ENCODE data around the gene MANSC4.

Gene MANSC4

GRCh38 chr12:27732281-27732680, 47.8 kb downstream of the MANSC4 start:
- Histone ChIP-seq H3K27ac (ENCODE audit: low read depth, low read length) (no peak overlapping the region), H3K9ac (ENCODE audit: low read depth in 1 of 2, low read length in 2 of 2) (no peak overlapping the region), H3K36me3 (ENCODE audit: control insufficient read depth in 1 of 2, insufficient read depth in 2 of 2, low read length in 2 of 2) (peaks cover under 1 to 23% of the 10 kb centered on the region in 2 donors), H3K9me3 (ENCODE audit: control insufficient read depth in 1 of 2, low read length in 2 of 2) (no peaks in the 10 kb centered on the region), H3K4me3 (ENCODE audit: low read depth in 1 of 2, low read length in 2 of 2) (no peak overlapping the region), H3K27me3 (ENCODE audit: control insufficient read depth in 1 of 2, insufficient read depth in 2 of 2, low read length in 2 of 2) (no peaks in the 10 kb centered on the region), H3K4me1 (ENCODE audit: control insufficient read depth in 1 of 2, insufficient read depth in 2 of 2, low read length in 2 of 2) (no peaks in the 10 kb centered on the region)

- no peaks in the 10 kb centered on the region for H3K4me1 ChIP-seq (ENCODE audit: control insufficient read depth in 1 of 2, insufficient read depth in 2 of 2, low read length in 2 of 2)
- H3K27ac ChIP-seq (ENCODE audit: low read depth, low read length), result no peak overlapping the region
- no peak overlapping the region for H3K9ac ChIP-seq (ENCODE audit: low read depth in 1 of 2, low read length in 2 of 2)
- no peaks in the 10 kb centered on the region for H3K27me3 ChIP-seq (ENCODE audit: control insufficient read depth in 1 of 2, insufficient read depth in 2 of 2, low read length in 2 of 2)
- H3K9me3 ChIP-seq (ENCODE audit: control insufficient read depth in 1 of 2, low read length in 2 of 2), result no peaks in the 10 kb centered on the region
- no peak overlapping the region for H3K4me3 ChIP-seq (ENCODE audit: low read depth in 1 of 2, low read length in 2 of 2)
- peaks cover 0 to 28% of the 10 kb centered on the region in 2 donors for H3K36me3 ChIP-seq (ENCODE audit: control insufficient read depth in 1 of 2, insufficient read depth in 2 of 2, low read length in 2 of 2)
Measured at GRCh38 chr12:27730097-27730588, 49.9 kb downstream of the MANSC4 start.

- no peaks in the 10 kb centered on the region for H3K9me3 ChIP-seq (ENCODE audit: control insufficient read depth in 1 of 2, low read length in 2 of 2)
- H3K4me1 ChIP-seq (ENCODE audit: control insufficient read depth in 1 of 2, insufficient read depth in 2 of 2, low read length in 2 of 2), result no peaks in the 10 kb centered on the region
- H3K27me3 ChIP-seq (ENCODE audit: control insufficient read depth in 1 of 2, insufficient read depth in 2 of 2, low read length in 2 of 2), result no peaks in the 10 kb centered on the region
- H3K9ac ChIP-seq (ENCODE audit: low read depth in 1 of 2, low read length in 2 of 2), result no peak overlapping the region
- no peak overlapping the region for H3K27ac ChIP-seq (ENCODE audit: low read depth, low read length)
- peaks cover 12 to 52% of the 10 kb centered on the region in 2 donors for H3K36me3 ChIP-seq (ENCODE audit: control insufficient read depth in 1 of 2, insufficient read depth in 2 of 2, low read length in 2 of 2)
- H3K4me3 ChIP-seq (ENCODE audit: low read depth in 1 of 2, low read length in 2 of 2), result no peak overlapping the region
Measured at GRCh38 chr12:27723212-27723611, 56.8 kb downstream of the MANSC4 start.
